ENCODE data around the gene FRA10AC1.

FRA10AC1 gene

GRCh38 chr10:93718937-93719725, 16.7 kb upstream of the FRA10AC1 start:
- no peak for TF ChIP-seq CTCF (conservative IDR thresholded peaks at IDR 0.05; ENCODE audit: low read depth, low read length)
- H3K27me3 ChIP-seq (ENCODE audit: insufficient read depth, low read depth) = no peaks in the 10 kb centered on the region
- H3K4me2 ChIP-seq = no peak overlapping the region
- H2AFZ ChIP-seq (ENCODE audit: low read depth) = no peak overlapping the region
- H3K27ac ChIP-seq = no peak overlapping the region
- no peaks in the 10 kb centered on the region for H3K36me3 ChIP-seq (ENCODE audit: insufficient read depth)
- H3K79me2 ChIP-seq (ENCODE audit: insufficient read depth, low read depth) = no peaks in the 10 kb centered on the region
- H3K4me1 ChIP-seq (ENCODE audit: low read depth, poor library complexity, severe bottlenecking) = no peaks in the 10 kb centered on the region
- no peak overlapping the region for H3K4me3 ChIP-seq (IDR thresholded peaks at IDR 0.05; ENCODE audit: insufficient read depth, low read depth, low read length)
- H4K20me1 ChIP-seq (ENCODE audit: insufficient read depth) = no peaks in the 10 kb centered on the region
- no peak overlapping the region for H3K9ac ChIP-seq

DNA sequence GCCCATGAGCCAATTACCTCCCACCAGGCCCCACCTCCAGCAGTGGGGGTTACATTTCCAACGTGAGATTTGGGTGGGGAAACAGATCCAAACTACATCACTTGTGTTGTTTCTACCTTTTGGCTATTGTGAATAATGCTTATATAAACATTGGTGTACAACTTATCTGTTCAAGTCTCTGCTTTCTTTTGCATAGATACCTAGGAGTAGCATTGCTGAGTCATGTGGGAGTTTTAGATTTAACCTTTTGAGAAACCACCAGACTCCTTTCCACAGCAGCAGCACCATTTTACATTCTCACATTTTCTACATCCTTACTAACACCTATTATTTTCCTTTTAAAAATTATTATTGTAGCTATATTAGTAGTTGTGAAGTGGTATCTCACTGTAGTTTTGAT, 14.4 kb upstream of the FRA10AC1 start:
- Histone ChIP-seq H3K9ac (no peak overlapping the region), H3K27ac (no peak overlapping the region), H3K4me2 (no peak overlapping the region), H4K20me1 (ENCODE audit: insufficient read depth) (no peaks in the 10 kb centered on the region), H3K36me3 (ENCODE audit: insufficient read depth) (no peaks in the 10 kb centered on the region), H3K4me1 (ENCODE audit: low read depth, poor library complexity, severe bottlenecking) (no peaks in the 10 kb centered on the region), H3K79me2 (ENCODE audit: insufficient read depth, low read depth) (no peaks in the 10 kb centered on the region), H3K4me3 (IDR thresholded peaks at IDR 0.05; ENCODE audit: insufficient read depth, low read depth, low read length) (no peak overlapping the region), H2AFZ (ENCODE audit: low read depth) (no peak overlapping the region), H3K27me3 (ENCODE audit: insufficient read depth, low read depth) (no peaks in the 10 kb centered on the region)
- no peak for TF ChIP-seq CTCF (conservative IDR thresholded peaks at IDR 0.05; ENCODE audit: low read depth, low read length)

- TF ChIP-seq CTCF (conservative IDR thresholded peaks at IDR 0.05; ENCODE audit: low read depth, low read length) = no peak
Measured at GRCh38 chr10:93715345-93715744, 13.0 kb upstream of the FRA10AC1 start.

DNA sequence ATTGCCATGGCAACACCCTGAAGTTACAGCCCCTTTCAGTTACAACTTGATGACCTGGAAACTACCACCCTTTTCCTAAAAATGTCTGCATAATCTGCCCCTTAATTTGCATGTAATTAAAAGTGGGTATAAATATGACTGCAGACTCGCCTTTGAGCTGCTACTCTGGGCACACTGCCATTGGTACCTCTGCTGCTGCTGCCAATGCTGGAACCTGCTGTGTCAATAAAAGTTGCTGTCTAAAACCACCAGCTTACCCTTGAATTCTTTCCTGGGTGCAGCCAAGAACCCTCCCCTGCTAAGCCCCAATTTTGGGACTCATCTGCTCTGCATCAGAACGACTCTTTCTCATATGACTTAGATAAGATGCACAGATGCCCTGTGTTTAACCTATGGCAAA, 10.2 kb upstream of the FRA10AC1 start:
- H3K4me3 ChIP-seq (IDR thresholded peaks at IDR 0.05; ENCODE audit: insufficient read depth, low read depth, low read length) = no peak overlapping the region
- no peak overlapping the region for H3K27ac ChIP-seq
- H3K9ac ChIP-seq = no peak overlapping the region
- no peaks in the 10 kb centered on the region for H3K36me3 ChIP-seq (ENCODE audit: insufficient read depth)
- H2AFZ ChIP-seq (ENCODE audit: low read depth) = no peak overlapping the region
- H3K4me2 ChIP-seq = no peak overlapping the region
- no peaks in the 10 kb centered on the region for H4K20me1 ChIP-seq (ENCODE audit: insufficient read depth)
- no peaks in the 10 kb centered on the region for H3K4me1 ChIP-seq (ENCODE audit: low read depth, poor library complexity, severe bottlenecking)
- H3K79me2 ChIP-seq (ENCODE audit: insufficient read depth, low read depth) = no peaks in the 10 kb centered on the region
- no peaks in the 10 kb centered on the region for H3K27me3 ChIP-seq (ENCODE audit: insufficient read depth, low read depth)
- TF ChIP-seq CTCF (conservative IDR thresholded peaks at IDR 0.05; ENCODE audit: low read depth, low read length) = no peak

More at GRCh38 chr10:93715345-93715744, 13.0 kb upstream of the FRA10AC1 start:
- Histone ChIP-seq H3K9ac (no peak overlapping the region), H3K27me3 (ENCODE audit: insufficient read depth, low read depth) (no peaks in the 10 kb centered on the region), H3K36me3 (ENCODE audit: insufficient read depth) (no peaks in the 10 kb centered on the region), H3K4me1 (ENCODE audit: low read depth, poor library complexity, severe bottlenecking) (no peaks in the 10 kb centered on the region), H3K4me3 (IDR thresholded peaks at IDR 0.05; ENCODE audit: insufficient read depth, low read depth, low read length) (no peak overlapping the region), H3K27ac (no peak overlapping the region), H2AFZ (ENCODE audit: low read depth) (no peak overlapping the region), H3K79me2 (ENCODE audit: insufficient read depth, low read depth) (no peaks in the 10 kb centered on the region), H3K4me2 (no peak overlapping the region), H4K20me1 (ENCODE audit: insufficient read depth) (no peaks in the 10 kb centered on the region)
